ENCODE data around the gene POLL. TPM values are rescaled to one million over a fixed set of nuclear protein-coding genes. Genes with fewer than 3 reads are reported as not detected.
"Not testable (repeated sequence)": the region's sequence is repeated elsewhere in the genome, so short reads cannot be mapped to it uniquely, and the experiment has no call there.

The POLL gene
- total RNA-seq, 1 donor from 2014 or later = 8.7 TPM

DNA sequence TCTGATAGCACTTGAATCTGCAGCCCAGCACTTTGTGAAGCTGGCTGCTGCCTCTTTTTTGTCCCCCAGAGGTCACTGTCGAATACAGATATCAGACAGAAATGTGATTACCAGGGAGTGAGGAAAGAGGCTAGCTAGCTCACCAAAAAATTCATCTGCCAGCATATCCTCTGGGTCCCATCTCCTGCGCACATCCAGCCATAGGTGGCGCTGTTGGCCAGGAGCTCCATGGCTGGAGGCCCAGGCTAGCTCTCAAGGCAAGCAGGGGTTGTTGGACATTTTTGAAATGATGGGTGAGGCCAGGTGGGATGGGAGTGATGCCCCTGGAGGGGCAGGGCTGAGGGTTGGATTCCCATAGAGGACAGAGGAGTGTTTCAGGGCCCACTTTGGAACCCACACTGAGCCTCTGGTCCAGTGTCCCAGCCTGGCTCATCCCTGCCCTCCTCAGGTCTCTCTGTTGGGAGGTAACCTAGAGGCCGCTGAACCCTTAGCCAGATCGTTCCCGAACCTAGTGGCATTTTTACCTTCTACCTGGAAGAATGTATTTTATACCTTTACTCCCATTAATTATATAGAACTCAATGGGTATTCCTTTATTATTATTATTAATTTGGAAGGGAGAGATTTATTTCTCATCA lies 14.8 kb upstream of the POLL start:
- DNase-seq (ENCODE audit: low read depth) (peak; percentile 60), FAIRE-seq (peak; percentile 7)
- peaks cover 3% of the 10 kb centered on the region for H3K36me3 ChIP-seq (ENCODE audit: control insufficient read depth, insufficient read depth, low read length)
- TF ChIP-seq, protein P1, sequence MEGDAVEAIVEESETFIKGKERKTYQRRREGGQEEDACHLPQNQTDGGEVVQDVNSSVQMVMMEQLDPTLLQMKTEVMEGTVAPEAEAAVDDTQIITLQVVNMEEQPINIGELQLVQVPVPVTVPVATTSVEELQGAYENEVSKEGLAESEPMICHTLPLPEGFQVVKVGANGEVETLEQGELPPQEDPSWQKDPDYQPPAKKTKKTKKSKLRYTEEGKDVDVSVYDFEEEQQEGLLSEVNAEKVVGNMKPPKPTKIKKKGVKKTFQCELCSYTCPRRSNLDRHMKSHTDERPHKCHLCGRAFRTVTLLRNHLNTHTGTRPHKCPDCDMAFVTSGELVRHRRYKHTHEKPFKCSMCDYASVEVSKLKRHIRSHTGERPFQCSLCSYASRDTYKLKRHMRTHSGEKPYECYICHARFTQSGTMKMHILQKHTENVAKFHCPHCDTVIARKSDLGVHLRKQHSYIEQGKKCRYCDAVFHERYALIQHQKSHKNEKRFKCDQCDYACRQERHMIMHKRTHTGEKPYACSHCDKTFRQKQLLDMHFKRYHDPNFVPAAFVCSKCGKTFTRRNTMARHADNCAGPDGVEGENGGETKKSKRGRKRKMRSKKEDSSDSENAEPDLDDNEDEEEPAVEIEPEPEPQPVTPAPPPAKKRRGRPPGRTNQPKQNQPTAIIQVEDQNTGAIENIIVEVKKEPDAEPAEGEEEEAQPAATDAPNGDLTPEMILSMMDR (IDR thresholded peaks at IDR 0.05; ENCODE audit: insufficient read depth, low read length, severe bottlenecking) = peak; percentile 81
- H3K4me3 ChIP-seq (ENCODE audit: low read depth, low read length) = no peak overlapping the region
- H3K27me3 ChIP-seq (ENCODE audit: control insufficient read depth, insufficient read depth, low read length) = no peaks in the 10 kb centered on the region

- Histone ChIP-seq H3K36me3 (ENCODE audit: control insufficient read depth, insufficient read depth, low read length) (peaks cover 3% of the 10 kb centered on the region), H3K4me3 (ENCODE audit: low read depth, low read length) (no peak overlapping the region), H3K27me3 (ENCODE audit: control insufficient read depth, insufficient read depth, low read length) (no peaks in the 10 kb centered on the region)
- TF ChIP-seq, protein P1 (IDR thresholded peaks at IDR 0.05; ENCODE audit: insufficient read depth, low read length, severe bottlenecking) = no peak
- FAIRE-seq (no peak), DNase-seq (ENCODE audit: low read depth) (no peak)
These were observed 13.5 kb upstream of the POLL start for GRCh38 chr10:101601541-101601940.

GRCh38 chr10:101597091-101597900 lies 9.2 kb upstream of the POLL start:
- FAIRE-seq = peak; percentile 40
- TF ChIP-seq, protein P1 (IDR thresholded peaks at IDR 0.05; ENCODE audit: insufficient read depth, low read length, severe bottlenecking) = no peak
- Histone ChIP-seq H3K27me3 (ENCODE audit: control insufficient read depth, insufficient read depth, low read length) (no peaks in the 10 kb centered on the region), H3K4me3 (ENCODE audit: low read depth, low read length) (no peak overlapping the region), H3K36me3 (ENCODE audit: control insufficient read depth, insufficient read depth, low read length) (no peaks in the 10 kb centered on the region)
- no peak for DNase-seq (ENCODE audit: low read depth)

GRCh38 chr10:101595591-101596433 lies 7.8 kb upstream of the POLL start:
- DNase-seq (ENCODE audit: low read depth) = no peak
- no peak for FAIRE-seq
- Histone ChIP-seq H3K4me3 (ENCODE audit: low read depth, low read length) (no peak overlapping the region), H3K27me3 (ENCODE audit: control insufficient read depth, insufficient read depth, low read length) (no peaks in the 10 kb centered on the region), H3K36me3 (ENCODE audit: control insufficient read depth, insufficient read depth, low read length) (no peaks in the 10 kb centered on the region)
- TF ChIP-seq, protein P1 (IDR thresholded peaks at IDR 0.05; ENCODE audit: insufficient read depth, low read length, severe bottlenecking) = no peak

DNA sequence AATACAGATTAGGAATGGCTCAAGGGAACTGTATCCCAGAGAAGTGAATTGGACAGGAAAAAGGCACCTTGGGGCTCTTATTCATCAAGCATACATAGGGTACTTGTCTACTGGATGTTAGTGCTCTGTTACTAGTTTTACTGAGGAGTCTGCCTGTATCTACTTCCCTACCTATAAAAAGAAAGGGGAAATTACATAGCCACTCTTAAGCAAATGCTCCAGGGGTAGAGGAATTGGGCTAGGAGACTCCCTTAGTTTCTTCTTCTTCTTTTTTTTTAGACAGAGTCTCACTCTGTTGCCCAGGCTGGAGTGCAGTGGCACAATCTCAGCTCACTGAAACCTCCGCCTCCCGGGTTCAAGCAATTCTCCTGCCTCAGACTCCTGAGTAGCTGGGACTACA lies 5.3 kb upstream of the POLL start:
- DNase-seq (ENCODE audit: low read depth); FAIRE-seq; H3K36me3 ChIP-seq (ENCODE audit: control insufficient read depth, insufficient read depth, low read length); H3K4me3 ChIP-seq (ENCODE audit: low read depth, low read length); H3K27me3 ChIP-seq (ENCODE audit: control insufficient read depth, insufficient read depth, low read length): not testable (repeated sequence)

- FAIRE-seq = no peak
- TF ChIP-seq, protein P1 (IDR thresholded peaks at IDR 0.05; ENCODE audit: insufficient read depth, low read length, severe bottlenecking) = no peak
- peak; percentile 42 for DNase-seq (ENCODE audit: low read depth)
These were observed 822 bp upstream of the POLL start for GRCh38 chr10:101588879-101589278.

More at GRCh38 chr10:101588879-101589278, 822 bp upstream of the POLL start:
- H3K4me3 ChIP-seq (ENCODE audit: low read depth, low read length) = peak overlapping the region; percentile 90
- peaks cover 7% of the 10 kb centered on the region for H3K36me3 ChIP-seq (ENCODE audit: control insufficient read depth, insufficient read depth, low read length)
- H3K27me3 ChIP-seq (ENCODE audit: control insufficient read depth, insufficient read depth, low read length) = no peaks in the 10 kb centered on the region

Data from bronchial epithelial cell (primary cell).